ENCODE results near the gene DYNLT2B.

DNA sequence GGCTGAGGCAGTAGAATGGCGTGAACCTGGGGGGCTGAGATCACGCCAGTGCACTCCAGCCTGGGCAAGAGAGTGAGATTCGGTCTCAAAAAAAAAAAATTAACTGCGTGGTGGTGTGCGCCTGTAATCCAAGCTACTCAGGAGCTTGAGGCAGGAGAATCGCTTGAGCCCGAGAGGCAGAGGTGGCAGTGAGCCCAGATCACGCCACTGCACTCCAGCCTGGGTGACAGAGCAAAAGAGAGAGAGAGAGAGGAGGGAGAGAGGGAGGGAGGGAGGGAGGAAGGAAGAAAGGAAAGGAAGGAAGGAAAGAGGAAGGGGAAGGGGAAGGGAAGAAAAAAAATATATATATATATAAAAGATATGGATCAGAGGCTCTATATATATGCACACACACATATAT lies 14.1 kb upstream of the DYNLT2B start:
- TF ChIP-seq, protein P1, sequence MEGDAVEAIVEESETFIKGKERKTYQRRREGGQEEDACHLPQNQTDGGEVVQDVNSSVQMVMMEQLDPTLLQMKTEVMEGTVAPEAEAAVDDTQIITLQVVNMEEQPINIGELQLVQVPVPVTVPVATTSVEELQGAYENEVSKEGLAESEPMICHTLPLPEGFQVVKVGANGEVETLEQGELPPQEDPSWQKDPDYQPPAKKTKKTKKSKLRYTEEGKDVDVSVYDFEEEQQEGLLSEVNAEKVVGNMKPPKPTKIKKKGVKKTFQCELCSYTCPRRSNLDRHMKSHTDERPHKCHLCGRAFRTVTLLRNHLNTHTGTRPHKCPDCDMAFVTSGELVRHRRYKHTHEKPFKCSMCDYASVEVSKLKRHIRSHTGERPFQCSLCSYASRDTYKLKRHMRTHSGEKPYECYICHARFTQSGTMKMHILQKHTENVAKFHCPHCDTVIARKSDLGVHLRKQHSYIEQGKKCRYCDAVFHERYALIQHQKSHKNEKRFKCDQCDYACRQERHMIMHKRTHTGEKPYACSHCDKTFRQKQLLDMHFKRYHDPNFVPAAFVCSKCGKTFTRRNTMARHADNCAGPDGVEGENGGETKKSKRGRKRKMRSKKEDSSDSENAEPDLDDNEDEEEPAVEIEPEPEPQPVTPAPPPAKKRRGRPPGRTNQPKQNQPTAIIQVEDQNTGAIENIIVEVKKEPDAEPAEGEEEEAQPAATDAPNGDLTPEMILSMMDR (conservative IDR thresholded peaks at IDR 0.05 in 1 of 2, IDR thresholded peaks at IDR 0.05 in 1 of 2; ENCODE audit: low read depth in 1 of 2, low read length in 2 of 2) = no peak
- TF ChIP-seq EZH2 (IDR thresholded peaks at IDR 0.05; ENCODE audit: low read length, missing control alignments) = no peak
